ENCODE measurements around the gene TSEN34. TPM values are rescaled to one million over a fixed set of nuclear protein-coding genes. Genes with fewer than 3 reads are reported as not detected.
"Not testable (repeated sequence)": the region's sequence is repeated elsewhere in the genome, so short reads cannot be mapped to it uniquely, and the experiment has no call there.

TSEN34 gene
- total RNA-seq, 2 experiments from 2014 or later = 16.7 to 23.6 TPM

DNA sequence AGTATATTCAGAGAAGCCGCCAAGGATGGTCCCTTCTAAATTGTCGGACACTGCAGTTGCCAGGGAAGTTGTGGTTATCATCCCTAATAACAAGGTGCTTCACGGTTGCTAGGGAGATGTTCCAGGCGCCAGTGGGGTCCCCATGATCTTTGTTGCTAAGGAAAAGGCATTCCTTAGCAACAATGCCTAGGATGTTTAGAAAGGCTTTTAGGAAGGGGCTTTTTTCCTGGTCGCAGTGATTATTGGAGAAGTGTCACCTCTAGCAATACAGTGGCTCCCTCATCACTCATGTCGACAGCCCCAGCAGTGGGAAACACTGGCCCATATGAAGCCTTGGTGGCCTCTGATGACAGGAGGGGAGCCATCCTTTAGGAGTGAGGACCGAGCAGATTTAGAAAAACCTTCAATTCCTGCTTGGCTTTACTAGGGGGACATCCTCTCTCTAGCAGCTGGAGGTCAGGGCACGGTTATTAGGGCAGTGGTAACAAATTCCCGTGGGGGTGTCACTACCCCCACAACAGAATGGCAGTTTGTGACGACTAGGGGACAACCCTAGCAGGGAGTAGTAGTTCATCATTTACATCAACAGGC lies 11.8 kb upstream of the TSEN34 start:
- H4K20me1 ChIP-seq (ENCODE audit: insufficient read depth, low read length) = no peaks in the 10 kb centered on the region
- TF ChIP-seq EZH2phosphoT487 (IDR thresholded peaks at IDR 0.05; ENCODE audit: borderline replicate concordance, low read depth, low read length) = no peak
- TF ChIP-seq, protein P1, sequence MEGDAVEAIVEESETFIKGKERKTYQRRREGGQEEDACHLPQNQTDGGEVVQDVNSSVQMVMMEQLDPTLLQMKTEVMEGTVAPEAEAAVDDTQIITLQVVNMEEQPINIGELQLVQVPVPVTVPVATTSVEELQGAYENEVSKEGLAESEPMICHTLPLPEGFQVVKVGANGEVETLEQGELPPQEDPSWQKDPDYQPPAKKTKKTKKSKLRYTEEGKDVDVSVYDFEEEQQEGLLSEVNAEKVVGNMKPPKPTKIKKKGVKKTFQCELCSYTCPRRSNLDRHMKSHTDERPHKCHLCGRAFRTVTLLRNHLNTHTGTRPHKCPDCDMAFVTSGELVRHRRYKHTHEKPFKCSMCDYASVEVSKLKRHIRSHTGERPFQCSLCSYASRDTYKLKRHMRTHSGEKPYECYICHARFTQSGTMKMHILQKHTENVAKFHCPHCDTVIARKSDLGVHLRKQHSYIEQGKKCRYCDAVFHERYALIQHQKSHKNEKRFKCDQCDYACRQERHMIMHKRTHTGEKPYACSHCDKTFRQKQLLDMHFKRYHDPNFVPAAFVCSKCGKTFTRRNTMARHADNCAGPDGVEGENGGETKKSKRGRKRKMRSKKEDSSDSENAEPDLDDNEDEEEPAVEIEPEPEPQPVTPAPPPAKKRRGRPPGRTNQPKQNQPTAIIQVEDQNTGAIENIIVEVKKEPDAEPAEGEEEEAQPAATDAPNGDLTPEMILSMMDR (conservative IDR thresholded peaks at IDR 0.05; ENCODE audit: low read length) = no peak
- no TSS peak for BruUV-seq (replicated peaks)
- no peak overlapping the region for H3K27ac ChIP-seq (ENCODE audit: low read depth, low read length, poor library complexity, severe bottlenecking)
- H3K4me2 ChIP-seq (ENCODE audit: low read length) = no peak overlapping the region; the same call in 1 of the 2 replicates
- DNase-seq (ENCODE audit: low spot score) = no peak
- H2AFZ ChIP-seq (ENCODE audit: low read length) = no peak overlapping the region
- ChIA-PET CTCF (ENCODE audit: unreplicated experiment) (no interaction called here), POLR2A (no interaction called here)
- peaks cover 6% of the 10 kb centered on the region; the same call in 1 of the 2 replicates for H3K36me3 ChIP-seq (ENCODE audit: insufficient read depth, low read length)
- H3K4me3 ChIP-seq (ENCODE audit: low read depth, low read length, poor library complexity, severe bottlenecking) = no peak overlapping the region
- peaks cover 10% of the 10 kb centered on the region for H3K4me1 ChIP-seq (ENCODE audit: insufficient read depth, low read length, poor library complexity, severe bottlenecking)
- H3K79me2 ChIP-seq (ENCODE audit: insufficient read depth, low read depth, low read length) = no peaks in the 10 kb centered on the region
- intact Hi-C loops (cut with micrococcal nuclease; ENCODE audit: unreplicated experiment) = no loop called here
- H3K9me3 ChIP-seq (ENCODE audit: low read length) = no peaks in the 10 kb centered on the region
- H3K9me2 ChIP-seq (ENCODE audit: insufficient read depth, low read length) = no peaks in the 10 kb centered on the region

DNA sequence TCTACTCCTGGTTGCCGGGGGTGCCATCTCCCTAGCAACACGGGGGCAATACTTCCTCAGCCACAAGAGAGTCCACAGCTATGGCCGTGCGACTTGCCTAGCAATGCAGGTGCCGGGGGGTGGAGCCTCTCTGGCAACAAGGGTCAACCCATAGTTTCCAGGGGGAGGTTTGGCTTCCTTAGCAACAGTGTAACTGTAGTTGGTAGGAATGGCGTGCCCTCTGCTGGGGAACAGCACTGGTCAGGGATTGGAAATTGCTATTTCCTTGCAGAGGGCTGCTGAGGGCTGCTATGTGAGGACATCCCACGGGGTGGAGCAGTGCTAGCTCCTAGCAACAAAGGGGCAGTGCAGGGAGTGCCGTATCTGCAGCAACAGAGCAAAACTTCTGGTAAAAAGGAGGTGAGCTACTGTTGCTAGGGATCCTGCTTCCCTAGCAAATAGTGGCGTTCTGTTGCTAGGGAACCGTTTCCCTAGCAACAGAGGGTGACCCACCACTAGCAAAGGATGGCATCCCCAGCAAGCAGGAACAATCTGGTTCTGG lies 11.1 kb upstream of the TSEN34 start:
- ChIA-PET CTCF (ENCODE audit: unreplicated experiment) (no interaction called here), POLR2A (no interaction called here)
- peak overlapping the region; percentile 6; the same call in 1 of the 2 replicates for H3K4me2 ChIP-seq (ENCODE audit: low read length)
- peak; percentile 75 for DNase-seq (ENCODE audit: low spot score)
- H2AFZ ChIP-seq (ENCODE audit: low read length) = no peak overlapping the region
- H3K9me2 ChIP-seq (ENCODE audit: insufficient read depth, low read length) = no peaks in the 10 kb centered on the region
- no peaks in the 10 kb centered on the region for H3K79me2 ChIP-seq (ENCODE audit: insufficient read depth, low read depth, low read length)
- no TSS peak for BruUV-seq (replicated peaks)
- no peaks in the 10 kb centered on the region for H4K20me1 ChIP-seq (ENCODE audit: insufficient read depth, low read length)
- H3K4me1 ChIP-seq (ENCODE audit: insufficient read depth, low read length, poor library complexity, severe bottlenecking) = peaks cover 10% of the 10 kb centered on the region
- intact Hi-C loops (cut with micrococcal nuclease; ENCODE audit: unreplicated experiment) = no loop called here
- no peaks in the 10 kb centered on the region for H3K9me3 ChIP-seq (ENCODE audit: low read length)
- TF ChIP-seq, protein P1 (conservative IDR thresholded peaks at IDR 0.05; ENCODE audit: low read length) = peak; percentile 78
- TF ChIP-seq EZH2phosphoT487 (IDR thresholded peaks at IDR 0.05; ENCODE audit: borderline replicate concordance, low read depth, low read length) = no peak
- H3K36me3 ChIP-seq (ENCODE audit: insufficient read depth, low read length) = peaks cover 6% of the 10 kb centered on the region; the same call in 1 of the 2 replicates
- no peak overlapping the region for H3K4me3 ChIP-seq (ENCODE audit: low read depth, low read length, poor library complexity, severe bottlenecking)
- H3K27ac ChIP-seq (ENCODE audit: low read depth, low read length, poor library complexity, severe bottlenecking) = no peak overlapping the region

DNA sequence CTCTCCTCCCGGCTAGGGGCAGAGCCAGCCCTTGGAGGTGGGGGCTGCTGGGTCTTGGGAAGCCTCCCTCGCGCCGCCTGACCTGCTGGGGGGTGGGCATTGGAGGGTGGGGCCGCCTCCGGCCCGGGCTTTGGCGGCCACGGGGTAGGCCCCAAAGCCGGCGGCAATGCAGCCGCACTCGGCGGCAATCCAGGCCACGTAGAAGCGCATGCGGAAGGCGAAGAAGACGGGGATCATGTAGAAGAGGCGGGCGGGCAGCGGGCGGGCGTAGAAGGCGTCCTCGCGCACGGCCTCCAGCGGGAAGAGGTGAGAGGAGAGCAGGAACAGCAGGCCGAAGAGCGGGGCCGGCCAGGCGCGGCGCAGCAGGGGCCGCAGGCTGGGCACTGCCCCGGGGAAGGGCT lies 10.4 kb upstream of the TSEN34 start:
- Histone ChIP-seq H3K36me3 (ENCODE audit: insufficient read depth, low read length) (peaks cover 6% of the 10 kb centered on the region; the same call in 1 of the 2 replicates), H3K4me2 (ENCODE audit: low read length) (no peak overlapping the region), H3K79me2 (ENCODE audit: insufficient read depth, low read depth, low read length) (no peaks in the 10 kb centered on the region), H2AFZ (ENCODE audit: low read length) (no peak overlapping the region), H4K20me1 (ENCODE audit: insufficient read depth, low read length) (no peaks in the 10 kb centered on the region), H3K27ac (ENCODE audit: low read depth, low read length, poor library complexity, severe bottlenecking) (no peak overlapping the region), H3K9me2 (ENCODE audit: insufficient read depth, low read length) (no peaks in the 10 kb centered on the region), H3K9me3 (ENCODE audit: low read length) (no peaks in the 10 kb centered on the region), H3K4me3 (ENCODE audit: low read depth, low read length, poor library complexity, severe bottlenecking) (no peak overlapping the region), H3K4me1 (ENCODE audit: insufficient read depth, low read length, poor library complexity, severe bottlenecking) (peaks cover 10% of the 10 kb centered on the region)
- intact Hi-C loops (cut with micrococcal nuclease; ENCODE audit: unreplicated experiment) = no loop called here
- ChIA-PET CTCF (ENCODE audit: unreplicated experiment) (no interaction called here), POLR2A (no interaction called here)
- no TSS peak for BruUV-seq (replicated peaks)
- no peak for DNase-seq (ENCODE audit: low spot score)
- TF ChIP-seq, protein P1 (conservative IDR thresholded peaks at IDR 0.05; ENCODE audit: low read length) = no peak
- no peak for TF ChIP-seq EZH2phosphoT487 (IDR thresholded peaks at IDR 0.05; ENCODE audit: borderline replicate concordance, low read depth, low read length)

DNA sequence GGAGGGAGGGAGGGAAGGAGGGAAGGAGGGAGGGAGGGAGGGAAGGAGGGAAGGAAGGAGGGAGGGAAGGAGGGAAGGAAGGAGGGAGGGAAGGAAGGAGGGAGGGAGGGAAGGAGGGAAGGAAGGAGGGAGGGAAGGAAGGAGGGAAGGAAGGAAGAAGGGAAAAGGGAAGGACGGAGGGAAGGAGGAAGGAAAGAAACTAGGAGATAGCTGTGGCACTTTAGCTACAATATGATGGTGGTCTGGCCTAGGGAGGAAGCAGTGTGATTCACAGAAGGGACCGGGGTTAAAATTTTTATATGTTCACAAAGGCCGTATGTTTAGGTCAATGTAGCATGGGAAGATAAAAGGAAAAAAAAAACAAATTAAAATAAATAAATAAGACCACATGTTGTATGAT lies 9.2 kb upstream of the TSEN34 start:
- H3K4me1 ChIP-seq (ENCODE audit: insufficient read depth, low read length, poor library complexity, severe bottlenecking); H3K36me3 ChIP-seq (ENCODE audit: insufficient read depth, low read length); DNase-seq (ENCODE audit: low spot score); intact Hi-C loops (cut with micrococcal nuclease; ENCODE audit: unreplicated experiment); H3K27ac ChIP-seq (ENCODE audit: low read depth, low read length, poor library complexity, severe bottlenecking); BruUV-seq (replicated peaks); H3K9me3 ChIP-seq (ENCODE audit: low read length); H3K4me2 ChIP-seq (ENCODE audit: low read length); H4K20me1 ChIP-seq (ENCODE audit: insufficient read depth, low read length); H3K4me3 ChIP-seq (ENCODE audit: low read depth, low read length, poor library complexity, severe bottlenecking); H3K9me2 ChIP-seq (ENCODE audit: insufficient read depth, low read length); H2AFZ ChIP-seq (ENCODE audit: low read length); POLR2A ChIA-PET; H3K79me2 ChIP-seq (ENCODE audit: insufficient read depth, low read depth, low read length): not testable (repeated sequence)
- CTCF ChIA-PET (ENCODE audit: unreplicated experiment) = interaction anchor here (0.7 kb wide), 1 partner anchor 45 kb away, joined by 5 read pairs; no protein-coding TSS in a partner anchor
